ENCODE measurements around the gene DOCK11.

Gene DOCK11

GRCh38 chrX:118727686-118728339 lies 232.2 kb downstream of the DOCK11 start:
- no peak for TF ChIP-seq SIN3A (IDR thresholded peaks at IDR 0.05; ENCODE audit: borderline replicate concordance, insufficient read depth, low read length)
- TF ChIP-seq TAF1 (IDR thresholded peaks at IDR 0.05; ENCODE audit: borderline replicate concordance, insufficient read depth, low read length): no peak
- no peak for TF ChIP-seq REST (IDR thresholded peaks at IDR 0.05; ENCODE audit: insufficient read depth in 1 of 2, low read depth in 2 of 2, low read length in 2 of 2)
- no peak for TF ChIP-seq POLR2AphosphoS5 (IDR thresholded peaks at IDR 0.05; ENCODE audit: low read depth, low read length)

DNA sequence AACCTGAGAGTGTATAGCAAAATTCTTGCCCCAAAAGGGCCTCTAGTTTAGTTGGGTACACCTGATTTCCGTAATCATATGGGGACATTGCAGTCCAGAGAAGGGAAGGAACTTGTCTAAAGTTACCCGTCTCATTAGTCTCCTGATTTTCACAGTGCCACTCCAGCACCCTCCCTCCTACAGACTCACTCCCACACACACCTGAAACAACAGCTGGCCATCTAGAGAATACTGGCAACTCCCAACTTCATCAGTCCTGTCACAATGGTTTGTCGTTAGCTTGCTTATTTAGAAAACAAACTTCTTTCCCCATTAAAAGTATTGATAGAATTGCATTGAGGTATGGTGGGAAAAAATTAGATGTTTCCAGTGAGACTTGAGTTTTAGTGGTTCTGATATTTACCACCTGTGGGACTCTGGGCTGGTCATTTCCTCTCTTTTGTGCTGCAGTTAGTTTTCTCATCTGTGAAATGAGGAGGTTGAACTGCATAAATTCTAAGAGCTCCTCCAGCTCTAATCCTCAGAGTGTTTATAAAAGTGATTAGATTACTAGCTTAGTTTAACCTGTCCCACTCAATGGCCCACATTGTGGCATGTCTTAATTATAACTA lies 233.5 kb downstream of the DOCK11 start:
- TF ChIP-seq POLR2AphosphoS5 (IDR thresholded peaks at IDR 0.05; ENCODE audit: low read depth, low read length): no peak
- no peak for TF ChIP-seq FOXP2 (optimal IDR thresholded peaks at IDR 0.05; ENCODE audit: borderline replicate concordance, extremely low read depth, extremely low read length, insufficient read depth)
- TF ChIP-seq TAF1 (IDR thresholded peaks at IDR 0.05; ENCODE audit: borderline replicate concordance, insufficient read depth, low read length): no peak
- TF ChIP-seq SIN3A (IDR thresholded peaks at IDR 0.05; ENCODE audit: borderline replicate concordance, insufficient read depth, low read length): no peak
- TF ChIP-seq REST (IDR thresholded peaks at IDR 0.05; ENCODE audit: insufficient read depth in 1 of 2, low read depth in 2 of 2, low read length in 2 of 2): no peak

- TF ChIP-seq TAF1 (IDR thresholded peaks at IDR 0.05; ENCODE audit: borderline replicate concordance, insufficient read depth, low read length): no peak
- TF ChIP-seq REST (IDR thresholded peaks at IDR 0.05; ENCODE audit: insufficient read depth in 1 of 2, low read depth in 2 of 2, low read length in 2 of 2): no peak
- no peak for TF ChIP-seq POLR2AphosphoS5 (IDR thresholded peaks at IDR 0.05; ENCODE audit: low read depth, low read length)
Measured at GRCh38 chrX:118730500-118731247, 235.1 kb downstream of the DOCK11 start.

DNA sequence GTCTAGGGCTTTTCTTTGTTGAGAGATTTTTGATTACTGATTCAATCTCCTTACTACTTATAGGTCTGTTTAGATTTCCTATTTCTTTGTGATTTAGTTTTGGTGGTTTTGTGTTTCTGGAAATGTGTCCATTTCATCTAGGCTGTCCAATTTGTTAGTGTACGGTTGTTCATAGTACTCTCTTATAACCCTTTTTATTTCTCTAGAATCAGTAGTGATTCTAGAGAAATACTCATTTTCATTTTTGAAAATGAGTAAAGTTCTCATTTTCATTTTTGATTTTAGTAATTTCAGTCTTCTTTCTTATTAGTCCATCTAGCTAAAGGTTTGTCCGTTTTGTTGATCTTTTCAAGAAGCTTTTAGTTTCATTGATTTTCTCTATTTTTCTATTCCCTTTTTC lies 239.3 kb downstream of the DOCK11 start:
- TF ChIP-seq TAF1 (IDR thresholded peaks at IDR 0.05; ENCODE audit: borderline replicate concordance, insufficient read depth, low read length): no peak
- TF ChIP-seq REST (IDR thresholded peaks at IDR 0.05; ENCODE audit: insufficient read depth in 1 of 2, low read depth in 2 of 2, low read length in 2 of 2): no peak
- TF ChIP-seq SIN3A (IDR thresholded peaks at IDR 0.05; ENCODE audit: borderline replicate concordance, insufficient read depth, low read length): no peak
- TF ChIP-seq FOXP2 (optimal IDR thresholded peaks at IDR 0.05; ENCODE audit: borderline replicate concordance, extremely low read depth, extremely low read length, insufficient read depth): no peak
- TF ChIP-seq POLR2AphosphoS5 (IDR thresholded peaks at IDR 0.05; ENCODE audit: low read depth, low read length): no peak

All from PFSK-1 (cell line).